H9 (cell line): ENCODE data around the gene BSN. TPM values are rescaled to one million over a fixed set of nuclear protein-coding genes. Genes with fewer than 3 reads are reported as not detected.

Experiments used
- DNase-seq: peaks from one replicate; pipeline ENCODE4 v3.0.0-alpha.2; 2017
- H2AFZ ChIP-seq: one replicate; pipeline ENCODE4 v1.6.1; 2013; ENCODE audit warnings: mild to moderate bottlenecking, low read length, control low read depth, moderate library complexity
- H2AK5ac ChIP-seq: 2 replicates; pipeline ENCODE4 v1.6.1; 2013; ENCODE audit warnings: low read length, control low read depth, mixed read lengths; ENCODE audit not compliant: insufficient read length
- H2BK120ac ChIP-seq: one replicate; pipeline ENCODE4 v1.6.1; 2013; ENCODE audit warnings: low read depth, mild to moderate bottlenecking, low read length, control low read depth, inconsistent platforms; ENCODE audit not compliant: poor library complexity, severe bottlenecking
- H2BK12ac ChIP-seq: 2 replicates; pipeline ENCODE4 v1.6.1; 2013; ENCODE audit warnings: low read length, control low read depth, mixed read lengths, low read depth; ENCODE audit not compliant: insufficient read length
- H2BK15ac ChIP-seq: 2 replicates; pipeline ENCODE4 v1.6.1; 2013; ENCODE audit warnings: low read depth, low read length, control low read depth
- H2BK20ac ChIP-seq: one replicate; pipeline ENCODE4 v1.6.1; 2013; ENCODE audit warnings: low read depth, mild to moderate bottlenecking, low read length, control low read depth, inconsistent platforms; ENCODE audit not compliant: poor library complexity, severe bottlenecking
- H2BK5ac ChIP-seq: 2 replicates; pipeline ENCODE4 v1.6.1; 2013; ENCODE audit warnings: low read length, control low read depth, mixed read lengths; ENCODE audit not compliant: insufficient read length
- H3K14ac ChIP-seq: 2 replicates; pipeline ENCODE4 v1.6.1; 2013; ENCODE audit warnings: low read length, control low read depth; ENCODE audit not compliant: insufficient read depth
- H3K18ac ChIP-seq: 2 replicates; pipeline ENCODE4 v1.6.1; 2013; ENCODE audit warnings: low read depth, mild to moderate bottlenecking, mixed read lengths, low read length, control low read depth; ENCODE audit not compliant: insufficient read length
- H3K23ac ChIP-seq: 2 replicates; pipeline ENCODE4 v1.6.1; 2013; ENCODE audit warnings: low read length, control low read depth, mixed read lengths, low read depth; ENCODE audit not compliant: insufficient read length
- H3K23me2 ChIP-seq: 2 replicates; pipeline ENCODE4 v1.6.1; 2013; ENCODE audit warnings: low read depth, mild to moderate bottlenecking, mixed read lengths, low read length, control low read depth; ENCODE audit not compliant: insufficient read length, poor library complexity, severe bottlenecking
- H3K27ac ChIP-seq: 2 replicates; pipeline ENCODE4 v1.5.1; 2013; ENCODE audit warnings: low read length, control low read depth, mixed read lengths, low read depth; ENCODE audit not compliant: insufficient read length
- H3K27me3 ChIP-seq: 2 replicates; pipeline ENCODE4 v1.6.1; 2013; ENCODE audit warnings: low read length, control low read depth, inconsistent platforms; ENCODE audit not compliant: insufficient read depth
- H3K4ac ChIP-seq: 2 replicates; pipeline ENCODE4 v1.6.1; 2013; ENCODE audit warnings: low read depth, mild to moderate bottlenecking, control low read depth, inconsistent platforms, low read length, moderate library complexity
- H3K4me1 ChIP-seq: 2 replicates; pipeline ENCODE4 v1.6.1; 2013; ENCODE audit warnings: low read length, control low read depth, inconsistent platforms; ENCODE audit not compliant: insufficient read depth
- H3K4me2 ChIP-seq: 2 replicates; pipeline ENCODE4 v1.6.1; 2013; ENCODE audit warnings: low read length, control low read depth, mixed read lengths; ENCODE audit not compliant: insufficient read length, insufficient read depth
- H3K56ac ChIP-seq: 2 replicates; pipeline ENCODE4 v1.6.1; 2013; ENCODE audit warnings: low read depth, mild to moderate bottlenecking, mixed read lengths, low read length, control low read depth; ENCODE audit not compliant: insufficient read length
- H3K79me1 ChIP-seq: 2 replicates; pipeline ENCODE4 v1.6.1; 2013; ENCODE audit warnings: low read depth, mild to moderate bottlenecking, moderate library complexity, low read length, control low read depth, inconsistent platforms; ENCODE audit not compliant: insufficient read depth, poor library complexity, severe bottlenecking
- H3K79me2 ChIP-seq: 2 replicates; pipeline ENCODE4 v1.6.1; 2013; ENCODE audit warnings: low read length, control low read depth, inconsistent platforms; ENCODE audit not compliant: insufficient read depth
- H3K9ac ChIP-seq: 2 replicates; pipeline ENCODE4 v1.6.1; 2013; ENCODE audit warnings: low read length, control low read depth, mixed read lengths; ENCODE audit not compliant: insufficient read length; ENCODE audit errors: extremely low read depth
- H3K9me3 ChIP-seq: one replicate; pipeline ENCODE4 v1.6.1; 2013; ENCODE audit warnings: low read depth, low read length, inconsistent platforms; ENCODE audit not compliant: control insufficient read depth
- H3T11ph ChIP-seq: one replicate; pipeline ENCODE4 v1.6.1; 2013; ENCODE audit warnings: mild to moderate bottlenecking, low read length, control low read depth, inconsistent platforms
- H4K20me1 ChIP-seq: one replicate; pipeline ENCODE4 v1.6.1; 2013; ENCODE audit not compliant: control insufficient read depth, insufficient read length, insufficient read depth
- H4K5ac ChIP-seq: 2 replicates; pipeline ENCODE4 v1.6.1; 2013; ENCODE audit warnings: low read depth, mild to moderate bottlenecking, mixed read lengths, low read length, control low read depth; ENCODE audit not compliant: insufficient read length
- H4K8ac ChIP-seq: replicated peaks from 2 replicates; pipeline ENCODE4 v1.6.1; 2013; ENCODE audit warnings: low read length, control low read depth, mixed read lengths, low read depth; ENCODE audit not compliant: insufficient read length
- H4K91ac ChIP-seq: 2 replicates; pipeline ENCODE4 v1.6.1; 2013; ENCODE audit warnings: low read depth, mild to moderate bottlenecking, moderate library complexity, mixed read lengths, low read length, control low read depth; ENCODE audit not compliant: insufficient read length
- H3K27ac Mint-ChIP-seq, 3 experiments: 2 replicates in 2 of 3; 3 replicates in 1 of 3; pipeline ENCODE4 v1.8.0; 2020 to 2021; ENCODE audit warnings: mixed read lengths in 3 of 3, mild to moderate bottlenecking in 1 of 3, moderate library complexity in 1 of 3
- H3K27me3 Mint-ChIP-seq: 2 replicates; pipeline ENCODE4 v1.8.0; 2021; ENCODE audit warnings: low read depth, mild to moderate bottlenecking, moderate library complexity, mixed read lengths
- H3K36me3 Mint-ChIP-seq, 3 experiments: 2 replicates in 2 of 3; 3 replicates in 1 of 3; pipeline ENCODE4 v1.8.0; 2020 to 2021; ENCODE audit warnings: low read depth in 3 of 3, mixed read lengths in 3 of 3; ENCODE audit not compliant: insufficient read depth in 1 of 3
- H3K4me1 Mint-ChIP-seq, 2 experiments: 2 replicates each; pipeline ENCODE4 v1.8.0; 2020; ENCODE audit warnings: mixed read lengths in 2 of 2
- H3K4me3 Mint-ChIP-seq, 2 experiments: 2 replicates in 1 of 2; 3 replicates in 1 of 2; pipeline ENCODE4 v1.8.0; 2020 to 2021; ENCODE audit warnings: mild to moderate bottlenecking in 2 of 2, mixed read lengths in 2 of 2, moderate library complexity in 1 of 2
- H3K9me3 Mint-ChIP-seq, 2 experiments: 2 replicates in 1 of 2; 3 replicates in 1 of 2; pipeline ENCODE4 v1.8.0; 2020; ENCODE audit warnings: mild to moderate bottlenecking in 2 of 2, mixed read lengths in 2 of 2, moderate library complexity in 1 of 2
- CTCF ChIP-seq: fragments of 200-600 bp; sonication (generic); conservative IDR thresholded peaks from 3 replicates; pipeline ENCODE4 v1.8.0; 2021; ENCODE audit warnings: antibody characterized with exemption, mild to moderate bottlenecking
- WGBS: extraction: QIAGEN DNeasy Blood & Tissue Kit; methylation state at CpG from one replicate; pipeline ENCODE4 v1.1.7; 2013; ENCODE audit warnings: missing lambda C conversion rate, low lambda C conversion rate, mixed read lengths; ENCODE audit not compliant: insufficient read length; ENCODE audit errors: extremely low coverage; 5-methylcytosine and 5-hydroxymethylcytosine counted together
- total RNA-seq: library from RNA; stranded (reverse); gene quantifications from 2 replicates; pipeline ENCODE4 v1.2.1, GENCODE V29; 2021

Gene BSN
- total RNA-seq, 1 experiment from 2014 or later, result 2.4 TPM

- no peak overlapping the region for H3K23ac ChIP-seq
- no peak overlapping the region for H2BK120ac ChIP-seq
- H2BK12ac ChIP-seq, result no peak overlapping the region
- H3K23me2 ChIP-seq, result no peaks in the 10 kb centered on the region
- no peaks in the 10 kb centered on the region for H3K27me3 ChIP-seq
- no peak overlapping the region; the same call in 1 of the 2 replicates for H3K14ac ChIP-seq
- no peak overlapping the region for H3K56ac ChIP-seq
- H3K4me3 Mint-ChIP-seq, result no peak overlapping the region
- H3K4me1 ChIP-seq, result no peaks in the 10 kb centered on the region
- no peaks in the 10 kb centered on the region for H3K27me3 Mint-ChIP-seq
- H4K5ac ChIP-seq, result no peak overlapping the region
- H2BK15ac ChIP-seq, result no peak overlapping the region
- no peak overlapping the region for H2AK5ac ChIP-seq
- H2AFZ ChIP-seq, result no peak overlapping the region
- H3K4ac ChIP-seq, result no peak overlapping the region
- H2BK20ac ChIP-seq, result no peak overlapping the region
- no peak overlapping the region for H4K91ac ChIP-seq
- no peak overlapping the region for H3K4me2 ChIP-seq
- H3K9me3 Mint-ChIP-seq, result no peaks in the 10 kb centered on the region
- H4K8ac ChIP-seq, result no peak overlapping the region
- H4K20me1 ChIP-seq, result no peaks in the 10 kb centered on the region
- no peaks in the 10 kb centered on the region for H3K4me1 Mint-ChIP-seq
- H3K27ac Mint-ChIP-seq, result no peak overlapping the region
- H3K36me3 Mint-ChIP-seq, result no peaks in the 10 kb centered on the region; a peak in 1 of 7 replicates
- no peak overlapping the region for H2BK5ac ChIP-seq
- H3K9ac ChIP-seq, result no peak overlapping the region
- H3T11ph ChIP-seq, result no peak overlapping the region
- H3K27ac ChIP-seq, result no peak overlapping the region
- H3K18ac ChIP-seq, result no peak overlapping the region
- no peak for DNase-seq
- no peaks in the 10 kb centered on the region for H3K9me3 ChIP-seq
- no CpG with 5 or more reads among the region's 2 CpGs for WGBS
- TF ChIP-seq CTCF, result no peak
- H3K79me1 ChIP-seq, result no peaks in the 10 kb centered on the region
- no peaks in the 10 kb centered on the region for H3K79me2 ChIP-seq
These were observed 93.5 kb downstream of the BSN start for GRCh38 chr3:49647741-49648140.
